Right atrium auricular region (tissue), 2 donors: ENCODE results near the gene TFEB. TPM values are rescaled to one million over a fixed set of nuclear protein-coding genes. Genes with fewer than 3 reads are reported as not detected.

Experiments
- DNase-seq: peaks from one replicate; pipeline ENCODE4 v3.0.0-alpha.2; 2019; ENCODE audit warnings: low spot score
- H3K27ac ChIP-seq, 2 donors: fragments of 200-600 bp; sonication (generic); 1 replicate in 1 of 2; 2 replicates in 1 of 2; pipeline ENCODE4 v1.5.1; 2016 to 2019
- H3K27me3 ChIP-seq, 2 donors: fragments of 200-600 bp; sonication (generic); one replicate each; pipeline versions ENCODE4 v1.5.1 to v1.6.0; 2017 to 2019
- H3K36me3 ChIP-seq: fragments of 200-600 bp; sonication (generic); one replicate; pipeline ENCODE4 v1.5.1; 2016
- H3K4me1 ChIP-seq, 2 donors: fragments of 200-600 bp; sonication (generic); one replicate each; pipeline versions ENCODE4 v1.5.1 to v1.6.0; 2017 to 2019
- H3K4me3 ChIP-seq, 2 donors: fragments of 200-600 bp; sonication (generic); 1 replicate in 1 of 2; 2 replicates in 1 of 2; pipeline ENCODE4 v1.5.1; 2017 to 2019; ENCODE audit warnings: mild to moderate bottlenecking in 1 of 2, moderate library complexity in 1 of 2
- H3K9me3 ChIP-seq, 2 donors: fragments of 200-600 bp; sonication (generic); one replicate each; pipeline ENCODE4 v1.5.1; 2019
- CTCF ChIP-seq, 2 donors: fragments of 200-600 bp; sonication (generic); IDR thresholded peaks; one replicate each; pipeline ENCODE4 v1.5.1; 2019; ENCODE audit warnings: antibody characterized with exemption in 2 of 2
- total RNA-seq, 2 donors: library from RNA; depleted of rRNA; stranded (reverse); fragments of >200 nt; gene quantifications; one replicate each; pipeline ENCODE4 v1.1.0, GENCODE V29; 2016

The TFEB gene
- total RNA-seq, 2 donors from 2014 or later = 31.5 to 35.8 TPM

GRCh38 chr6:41695825-41696224 lies 39.6 kb downstream of the TFEB start:
- DNase-seq = no peak
- peaks cover 3% of the 10 kb centered on the region for H3K36me3 ChIP-seq
- no peak for TF ChIP-seq CTCF (IDR thresholded peaks at IDR 0.05)
- no peaks in the 10 kb centered on the region for H3K27me3 ChIP-seq
- peaks cover 0 to 55% of the 10 kb centered on the region in 2 donors for H3K4me1 ChIP-seq
- no peaks in the 10 kb centered on the region for H3K9me3 ChIP-seq
- H3K4me3 ChIP-seq = no peak overlapping the region
- H3K27ac ChIP-seq = no peak overlapping the region

DNA sequence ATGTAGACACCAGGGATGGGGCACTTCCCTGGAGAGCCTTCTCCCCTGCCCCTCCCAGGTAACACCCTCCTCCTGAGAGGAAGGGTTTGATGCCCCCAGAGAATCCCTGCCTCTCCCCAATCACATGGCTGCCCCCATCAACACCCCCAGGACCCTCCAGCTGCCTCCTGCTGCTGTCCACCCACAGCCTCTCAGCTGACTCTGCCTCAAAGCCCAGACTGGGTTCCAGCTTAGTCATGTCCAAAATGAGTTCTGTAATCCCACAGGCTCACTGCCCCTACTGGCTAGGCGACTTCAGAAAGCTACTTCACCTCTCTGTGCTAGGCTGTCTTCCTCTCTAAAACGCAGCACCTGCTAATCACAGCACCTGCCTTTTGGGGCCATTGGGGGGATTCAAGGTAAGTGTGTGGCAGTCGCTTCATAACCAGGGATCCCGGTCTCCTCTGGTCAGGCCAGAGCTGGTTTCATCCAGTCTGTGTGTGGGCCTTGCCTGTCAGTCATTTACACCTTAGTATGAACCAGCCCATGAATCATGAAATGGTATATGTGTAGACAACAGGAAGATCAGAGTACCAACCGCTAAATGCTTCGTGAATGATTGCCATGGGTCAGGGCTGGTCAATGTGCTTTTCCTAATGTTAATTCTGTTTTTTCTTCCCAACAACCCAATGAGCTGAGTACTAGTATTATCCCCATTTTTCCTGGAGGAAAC lies 40.4 kb downstream of the TFEB start:
- DNase-seq = no peak
- no peak overlapping the region for H3K4me3 ChIP-seq
- no peaks in the 10 kb centered on the region for H3K9me3 ChIP-seq
- peaks cover 0 to 49% of the 10 kb centered on the region in 2 donors for H3K4me1 ChIP-seq
- H3K36me3 ChIP-seq = peaks cover 11% of the 10 kb centered on the region
- H3K27ac ChIP-seq = no peak overlapping the region
- H3K27me3 ChIP-seq = no peaks in the 10 kb centered on the region
- no peak for TF ChIP-seq CTCF (IDR thresholded peaks at IDR 0.05)

- Histone ChIP-seq H3K4me1 (peaks cover 0 to 40% of the 10 kb centered on the region in 2 donors), H3K9me3 (no peaks in the 10 kb centered on the region), H3K27ac (peak overlapping the region in 1 of 2 donors; percentile 2), H3K4me3 (no peak overlapping the region), H3K27me3 (no peaks in the 10 kb centered on the region), H3K36me3 (peaks cover 12% of the 10 kb centered on the region)
- TF ChIP-seq CTCF (IDR thresholded peaks at IDR 0.05) = no peak
- DNase-seq = no peak
Observed at GRCh38 chr6:41693281-41694240, 41.8 kb downstream of the TFEB start.

DNA sequence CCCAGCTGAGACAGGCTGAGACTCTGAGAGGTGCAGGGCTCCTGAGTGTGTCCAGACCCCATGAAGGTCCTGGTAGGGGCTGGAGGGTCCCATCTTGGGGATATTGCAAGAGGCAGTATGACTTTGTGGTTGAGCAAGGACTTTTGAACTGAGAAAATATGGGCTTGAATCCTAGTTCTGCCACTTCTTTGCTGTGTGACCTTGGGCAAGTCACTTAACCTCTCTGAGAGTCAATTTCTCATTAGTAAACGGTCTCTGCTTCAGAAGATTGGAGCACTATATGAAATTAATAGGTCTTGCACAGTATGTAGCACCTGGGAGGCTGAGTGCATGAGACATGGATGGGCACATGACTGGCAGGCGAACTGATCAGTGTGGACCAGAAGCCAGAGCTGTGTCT lies 42.7 kb downstream of the TFEB start:
- H3K27me3 ChIP-seq = no peaks in the 10 kb centered on the region
- H3K27ac ChIP-seq = no peak overlapping the region
- peaks cover 19% of the 10 kb centered on the region for H3K36me3 ChIP-seq
- H3K4me3 ChIP-seq = no peak overlapping the region
- H3K4me1 ChIP-seq = peaks cover 0 to 32% of the 10 kb centered on the region in 2 donors
- H3K9me3 ChIP-seq = no peaks in the 10 kb centered on the region
- TF ChIP-seq CTCF (IDR thresholded peaks at IDR 0.05) = no peak
- DNase-seq = no peak

DNA sequence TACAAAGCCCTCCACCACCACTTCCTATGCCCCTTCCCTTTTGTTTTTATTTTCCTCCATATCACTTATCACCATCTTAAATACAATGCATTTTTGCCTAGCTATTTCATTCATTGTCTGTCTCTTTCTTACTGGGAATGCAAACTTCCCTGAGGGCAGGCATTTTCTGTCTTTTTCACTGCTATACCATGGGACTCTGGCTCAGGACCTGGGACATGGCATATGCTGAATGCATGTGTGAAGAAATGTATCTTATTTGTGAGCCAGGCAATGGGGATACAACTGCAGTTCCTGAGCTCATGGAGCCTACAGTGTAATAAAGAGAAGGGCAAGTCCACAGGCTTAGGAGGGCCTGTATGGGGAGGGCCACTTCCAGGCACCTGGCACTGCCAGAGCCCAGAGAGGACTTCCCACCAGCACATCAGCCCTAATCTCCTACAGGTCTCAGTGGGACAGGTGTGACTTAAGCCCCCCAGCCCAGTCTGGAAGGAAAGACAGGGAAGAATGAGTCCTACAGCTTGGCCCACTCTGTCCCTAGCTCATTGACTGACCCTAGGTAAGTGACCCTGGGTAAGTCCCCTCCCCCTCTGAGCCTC lies 43.2 kb downstream of the TFEB start:
- no peak overlapping the region for H3K27ac ChIP-seq
- peaks cover 25% of the 10 kb centered on the region for H3K36me3 ChIP-seq
- H3K4me1 ChIP-seq = peaks cover 0 to 27% of the 10 kb centered on the region in 2 donors
- H3K27me3 ChIP-seq = no peaks in the 10 kb centered on the region
- H3K4me3 ChIP-seq = no peak overlapping the region
- no peak for DNase-seq
- H3K9me3 ChIP-seq = no peaks in the 10 kb centered on the region
- no peak for TF ChIP-seq CTCF (IDR thresholded peaks at IDR 0.05)
